ENCODE results near the gene LTBP3.
A peak's percentile ranks its signal among the peaks of the same experiment; 100 is the strongest.

Gene LTBP3

GRCh38 chr11:65506290-65506771 lies 51.8 kb downstream of the LTBP3 start:
- Mint-ChIP-seq H3K9me3 (no peaks in the 10 kb centered on the region), H3K4me1 (ENCODE audit: low read depth) (peaks cover 53% of the 10 kb centered on the region), H3K4me3 (no peak overlapping the region), H3K36me3 (ENCODE audit: low read depth) (no peaks in the 10 kb centered on the region), H3K27ac (peak overlapping the region; percentile 80), H3K27me3 (no peaks in the 10 kb centered on the region)

GRCh38 chr11:65505466-65506289 lies 52.5 kb downstream of the LTBP3 start:
- Mint-ChIP-seq H3K27me3 (no peaks in the 10 kb centered on the region), H3K4me1 (ENCODE audit: low read depth) (peaks cover 52% of the 10 kb centered on the region), H3K4me3 (no peak overlapping the region), H3K9me3 (no peaks in the 10 kb centered on the region), H3K36me3 (ENCODE audit: low read depth) (no peaks in the 10 kb centered on the region), H3K27ac (peak overlapping the region; percentile 80)

- Mint-ChIP-seq H3K4me1 (ENCODE audit: low read depth) (peaks cover 47% of the 10 kb centered on the region), H3K36me3 (ENCODE audit: low read depth) (no peaks in the 10 kb centered on the region), H3K27me3 (no peaks in the 10 kb centered on the region), H3K9me3 (no peaks in the 10 kb centered on the region), H3K27ac (peak overlapping the region; percentile 80), H3K4me3 (no peak overlapping the region)
These were observed 53.3 kb downstream of the LTBP3 start for GRCh38 chr11:65504674-65505465.

DNA sequence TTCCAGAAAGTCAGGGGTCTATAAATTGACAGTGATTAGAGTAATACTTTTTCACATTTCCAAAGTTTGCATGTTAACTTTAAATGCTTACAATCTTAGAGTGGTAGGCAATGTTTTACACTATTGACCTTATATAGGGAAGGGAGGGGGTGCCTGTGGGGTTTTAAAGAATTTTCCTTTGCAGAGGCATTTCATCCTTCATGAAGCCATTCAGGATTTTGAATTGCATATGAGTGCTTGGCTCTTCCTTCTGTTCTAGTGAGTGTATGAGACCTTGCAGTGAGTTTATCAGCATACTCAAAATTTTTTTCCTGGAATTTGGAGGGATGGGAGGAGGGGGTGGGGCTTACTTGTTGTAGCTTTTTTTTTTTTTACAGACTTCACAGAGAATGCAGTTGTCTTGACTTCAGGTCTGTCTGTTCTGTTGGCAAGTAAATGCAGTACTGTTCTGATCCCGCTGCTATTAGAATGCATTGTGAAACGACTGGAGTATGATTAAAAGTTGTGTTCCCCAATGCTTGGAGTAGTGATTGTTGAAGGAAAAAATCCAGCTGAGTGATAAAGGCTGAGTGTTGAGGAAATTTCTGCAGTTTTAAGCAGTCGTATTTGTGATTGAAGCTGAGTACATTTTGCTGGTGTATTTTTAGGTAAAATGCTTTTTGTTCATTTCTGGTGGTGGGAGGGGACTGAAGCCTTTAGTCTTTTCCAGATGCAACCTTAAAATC lies 54.0 kb downstream of the LTBP3 start:
- Mint-ChIP-seq H3K4me1 (ENCODE audit: low read depth) (peaks cover 45% of the 10 kb centered on the region), H3K36me3 (ENCODE audit: low read depth) (no peaks in the 10 kb centered on the region), H3K27me3 (no peaks in the 10 kb centered on the region), H3K4me3 (no peak overlapping the region), H3K27ac (peak overlapping the region; percentile 91), H3K9me3 (no peaks in the 10 kb centered on the region)

GRCh38 chr11:65503368-65503948 lies 54.7 kb downstream of the LTBP3 start:
- H3K36me3 Mint-ChIP-seq (ENCODE audit: low read depth), result no peaks in the 10 kb centered on the region
- H3K9me3 Mint-ChIP-seq, result no peaks in the 10 kb centered on the region
- H3K4me3 Mint-ChIP-seq, result no peak overlapping the region
- H3K27me3 Mint-ChIP-seq, result no peaks in the 10 kb centered on the region
- peak overlapping the region; percentile 91 for H3K27ac Mint-ChIP-seq
- H3K4me1 Mint-ChIP-seq (ENCODE audit: low read depth), result peaks cover 50% of the 10 kb centered on the region

GRCh38 chr11:65502555-65503367 lies 55.4 kb downstream of the LTBP3 start:
- H3K4me1 Mint-ChIP-seq (ENCODE audit: low read depth), result peaks cover 49% of the 10 kb centered on the region
- H3K4me3 Mint-ChIP-seq, result no peak overlapping the region
- H3K36me3 Mint-ChIP-seq (ENCODE audit: low read depth), result no peaks in the 10 kb centered on the region
- no peaks in the 10 kb centered on the region for H3K9me3 Mint-ChIP-seq
- no peak overlapping the region for H3K27ac Mint-ChIP-seq
- no peaks in the 10 kb centered on the region for H3K27me3 Mint-ChIP-seq

GRCh38 chr11:65502274-65502554 lies 55.9 kb downstream of the LTBP3 start:
- no peak overlapping the region for H3K4me3 Mint-ChIP-seq
- no peaks in the 10 kb centered on the region for H3K36me3 Mint-ChIP-seq (ENCODE audit: low read depth)
- no peaks in the 10 kb centered on the region for H3K27me3 Mint-ChIP-seq
- peaks cover 45% of the 10 kb centered on the region for H3K4me1 Mint-ChIP-seq (ENCODE audit: low read depth)
- H3K9me3 Mint-ChIP-seq, result no peaks in the 10 kb centered on the region
- H3K27ac Mint-ChIP-seq, result no peak overlapping the region

DNA sequence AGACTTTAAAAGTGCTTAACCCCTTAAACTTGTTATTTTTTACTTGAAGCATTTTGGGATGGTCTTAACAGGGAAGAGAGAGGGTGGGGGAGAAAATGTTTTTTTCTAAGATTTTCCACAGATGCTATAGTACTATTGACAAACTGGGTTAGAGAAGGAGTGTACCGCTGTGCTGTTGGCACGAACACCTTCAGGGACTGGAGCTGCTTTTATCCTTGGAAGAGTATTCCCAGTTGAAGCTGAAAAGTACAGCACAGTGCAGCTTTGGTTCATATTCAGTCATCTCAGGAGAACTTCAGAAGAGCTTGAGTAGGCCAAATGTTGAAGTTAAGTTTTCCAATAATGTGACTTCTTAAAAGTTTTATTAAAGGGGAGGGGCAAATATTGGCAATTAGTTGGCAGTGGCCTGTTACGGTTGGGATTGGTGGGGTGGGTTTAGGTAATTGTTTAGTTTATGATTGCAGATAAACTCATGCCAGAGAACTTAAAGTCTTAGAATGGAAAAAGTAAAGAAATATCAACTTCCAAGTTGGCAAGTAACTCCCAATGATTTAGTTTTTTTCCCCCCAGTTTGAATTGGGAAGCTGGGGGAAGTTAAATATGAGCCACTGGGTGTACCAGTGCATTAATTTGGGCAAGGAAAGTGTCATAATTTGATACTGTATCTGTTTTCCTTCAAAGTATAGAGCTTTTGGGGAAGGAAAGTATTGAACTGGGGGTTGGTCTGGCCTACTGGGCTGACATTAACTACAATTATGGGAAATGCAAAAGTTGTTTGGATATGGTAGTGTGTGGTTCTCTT lies 56.5 kb downstream of the LTBP3 start:
- H3K4me3 Mint-ChIP-seq, result no peak overlapping the region
- no peaks in the 10 kb centered on the region for H3K9me3 Mint-ChIP-seq
- no peak overlapping the region for H3K27ac Mint-ChIP-seq
- H3K27me3 Mint-ChIP-seq, result no peaks in the 10 kb centered on the region
- no peaks in the 10 kb centered on the region for H3K36me3 Mint-ChIP-seq (ENCODE audit: low read depth)
- peaks cover 45% of the 10 kb centered on the region for H3K4me1 Mint-ChIP-seq (ENCODE audit: low read depth)

DNA sequence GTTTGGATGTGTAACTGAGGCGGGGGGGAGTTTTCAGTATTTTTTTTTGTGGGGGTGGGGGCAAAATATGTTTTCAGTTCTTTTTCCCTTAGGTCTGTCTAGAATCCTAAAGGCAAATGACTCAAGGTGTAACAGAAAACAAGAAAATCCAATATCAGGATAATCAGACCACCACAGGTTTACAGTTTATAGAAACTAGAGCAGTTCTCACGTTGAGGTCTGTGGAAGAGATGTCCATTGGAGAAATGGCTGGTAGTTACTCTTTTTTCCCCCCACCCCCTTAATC lies 57.0 kb downstream of the LTBP3 start:
- Mint-ChIP-seq H3K27ac (no peak overlapping the region), H3K27me3 (no peaks in the 10 kb centered on the region), H3K4me1 (ENCODE audit: low read depth) (peaks cover 45% of the 10 kb centered on the region), H3K9me3 (no peaks in the 10 kb centered on the region), H3K4me3 (no peak overlapping the region), H3K36me3 (ENCODE audit: low read depth) (no peaks in the 10 kb centered on the region)

DNA sequence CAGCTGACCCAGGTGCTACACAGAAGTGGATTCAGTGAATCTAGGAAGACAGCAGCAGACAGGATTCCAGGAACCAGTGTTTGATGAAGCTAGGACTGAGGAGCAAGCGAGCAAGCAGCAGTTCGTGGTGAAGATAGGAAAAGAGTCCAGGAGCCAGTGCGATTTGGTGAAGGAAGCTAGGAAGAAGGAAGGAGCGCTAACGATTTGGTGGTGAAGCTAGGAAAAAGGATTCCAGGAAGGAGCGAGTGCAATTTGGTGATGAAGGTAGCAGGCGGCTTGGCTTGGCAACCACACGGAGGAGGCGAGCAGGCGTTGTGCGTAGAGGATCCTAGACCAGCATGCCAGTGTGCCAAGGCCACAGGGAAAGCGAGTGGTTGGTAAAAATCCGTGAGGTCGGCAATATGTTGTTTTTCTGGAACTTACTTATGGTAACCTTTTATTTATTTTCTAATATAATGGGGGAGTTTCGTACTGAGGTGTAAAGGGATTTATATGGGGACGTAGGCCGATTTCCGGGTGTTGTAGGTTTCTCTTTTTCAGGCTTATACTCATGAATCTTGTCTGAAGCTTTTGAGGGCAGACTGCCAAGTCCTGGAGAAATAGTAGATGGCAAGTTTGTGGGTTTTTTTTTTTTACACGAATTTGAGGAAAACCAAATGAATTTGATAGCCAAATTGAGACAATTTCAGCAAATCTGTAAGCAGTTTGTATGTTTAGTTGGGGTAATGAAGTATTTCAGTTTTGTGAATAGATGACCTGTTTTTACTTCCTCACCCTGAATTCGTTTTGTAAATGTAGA lies 57.6 kb downstream of the LTBP3 start:
- no peaks in the 10 kb centered on the region for H3K27me3 Mint-ChIP-seq
- no peaks in the 10 kb centered on the region for H3K36me3 Mint-ChIP-seq (ENCODE audit: low read depth)
- peaks cover 44% of the 10 kb centered on the region for H3K4me1 Mint-ChIP-seq (ENCODE audit: low read depth)

DNA sequence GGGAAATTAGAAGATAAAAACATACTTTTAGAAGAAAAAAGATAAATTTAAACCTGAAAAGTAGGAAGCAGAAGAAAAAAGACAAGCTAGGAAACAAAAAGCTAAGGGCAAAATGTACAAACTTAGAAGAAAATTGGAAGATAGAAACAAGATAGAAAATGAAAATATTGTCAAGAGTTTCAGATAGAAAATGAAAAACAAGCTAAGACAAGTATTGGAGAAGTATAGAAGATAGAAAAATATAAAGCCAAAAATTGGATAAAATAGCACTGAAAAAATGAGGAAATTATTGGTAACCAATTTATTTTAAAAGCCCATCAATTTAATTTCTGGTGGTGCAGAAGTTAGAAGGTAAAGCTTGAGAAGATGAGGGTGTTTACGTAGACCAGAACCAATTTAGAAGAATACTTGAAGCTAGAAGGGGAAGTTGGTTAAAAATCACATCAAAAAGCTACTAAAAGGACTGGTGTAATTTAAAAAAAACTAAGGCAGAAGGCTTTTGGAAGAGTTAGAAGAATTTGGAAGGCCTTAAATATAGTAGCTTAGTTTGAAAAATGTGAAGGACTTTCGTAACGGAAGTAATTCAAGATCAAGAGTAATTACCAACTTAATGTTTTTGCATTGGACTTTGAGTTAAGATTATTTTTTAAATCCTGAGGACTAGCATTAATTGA lies 58.3 kb downstream of the LTBP3 start:
- Mint-ChIP-seq H3K9me3 (no peaks in the 10 kb centered on the region), H3K27me3 (no peaks in the 10 kb centered on the region), H3K36me3 (ENCODE audit: low read depth) (no peaks in the 10 kb centered on the region), H3K4me1 (ENCODE audit: low read depth) (peaks cover 40% of the 10 kb centered on the region), H3K4me3 (no peak overlapping the region), H3K27ac (no peak overlapping the region)

More for the DNA sequence above, 57.6 kb downstream of the LTBP3 start:
- H3K27ac Mint-ChIP-seq, result no peak overlapping the region
- no peaks in the 10 kb centered on the region for H3K9me3 Mint-ChIP-seq
- H3K4me3 Mint-ChIP-seq, result no peak overlapping the region

- H3K36me3 Mint-ChIP-seq (ENCODE audit: low read depth), result no peaks in the 10 kb centered on the region
- no peak within 1 kb of the TSS for H3K27ac Mint-ChIP-seq
- no peaks in the 10 kb centered on the region for H3K9me3 Mint-ChIP-seq
- peaks cover 40% of the 10 kb centered on the region for H3K4me1 Mint-ChIP-seq (ENCODE audit: low read depth)
- H3K4me3 Mint-ChIP-seq, result no peak within 1 kb of the TSS
- no peaks in the 10 kb centered on the region for H3K27me3 Mint-ChIP-seq
These were observed 59.0 kb downstream of the LTBP3 start, which contains the start of gene MALAT1 for GRCh38 chr11:65498977-65499712. MALAT1 (plus strand) TSS chr11:65499045.
